GM04503 (cell line): Measurements from ENCODE around the gene SLC1A2.

Source experiments
- DNase-seq: peaks from one replicate; pipeline ENCODE4 v3.0.0-alpha.2; 2012; ENCODE audit warnings: low read depth

SLC1A2 gene

DNA sequence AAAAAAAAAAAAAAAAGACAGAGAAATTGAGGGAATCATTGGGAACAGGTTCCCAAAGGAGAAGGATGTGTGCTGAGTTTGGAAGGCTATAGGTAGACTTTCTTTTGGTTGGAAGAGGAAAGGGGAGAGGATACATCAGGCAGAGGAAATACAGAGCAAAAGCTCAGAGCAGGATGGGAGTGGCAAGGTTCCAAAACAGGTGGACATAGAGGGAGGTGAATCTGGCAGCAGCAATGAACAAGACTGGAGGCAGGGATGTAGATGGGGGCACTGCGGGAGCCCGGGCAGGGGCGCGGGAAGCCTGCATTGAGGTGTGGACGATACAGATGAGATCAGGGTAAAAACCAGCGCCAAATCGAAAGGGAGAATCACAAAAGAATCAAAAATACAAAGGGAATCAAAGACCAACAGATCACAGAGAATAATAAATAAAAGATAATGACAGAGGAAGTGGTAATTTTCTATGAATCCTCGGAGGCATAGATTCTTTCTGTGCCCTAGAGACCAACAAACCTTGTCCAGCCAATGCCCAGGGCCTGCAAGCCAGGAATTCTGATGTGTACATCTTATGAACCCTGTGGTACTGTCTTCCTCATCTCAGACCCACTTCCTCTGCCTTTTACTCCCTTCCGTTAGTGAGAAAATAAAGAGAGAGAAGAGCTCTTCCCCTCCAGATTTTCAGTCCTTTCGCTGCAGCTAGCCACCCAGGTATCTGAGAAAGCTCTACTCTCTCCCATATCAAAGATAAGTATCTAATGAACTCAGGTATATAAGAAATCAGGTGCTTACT lies 70.3 kb downstream of the SLC1A2 start:
- DNase-seq, result no peak

DNA sequence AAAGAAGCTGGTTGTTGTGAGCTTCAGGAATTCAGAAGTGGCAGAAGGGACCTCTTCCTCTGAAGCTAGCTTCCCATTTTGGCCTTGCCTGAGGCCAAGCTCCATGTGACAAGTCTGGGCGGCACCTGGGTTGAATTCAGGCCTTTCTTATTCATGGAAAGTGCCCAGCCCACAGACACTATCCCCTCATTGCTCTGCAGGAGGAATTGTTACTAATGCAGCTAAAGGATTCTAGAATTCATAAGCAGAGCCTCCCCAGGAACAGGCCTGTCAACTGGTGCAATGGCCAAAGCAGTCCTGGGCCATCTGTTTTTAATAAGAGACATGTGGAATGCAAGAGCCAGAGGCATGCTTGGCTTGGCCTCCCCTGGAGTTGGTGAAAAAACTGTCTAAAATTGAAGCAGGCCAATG lies 71.4 kb downstream of the SLC1A2 start:
- no peak for DNase-seq

DNA sequence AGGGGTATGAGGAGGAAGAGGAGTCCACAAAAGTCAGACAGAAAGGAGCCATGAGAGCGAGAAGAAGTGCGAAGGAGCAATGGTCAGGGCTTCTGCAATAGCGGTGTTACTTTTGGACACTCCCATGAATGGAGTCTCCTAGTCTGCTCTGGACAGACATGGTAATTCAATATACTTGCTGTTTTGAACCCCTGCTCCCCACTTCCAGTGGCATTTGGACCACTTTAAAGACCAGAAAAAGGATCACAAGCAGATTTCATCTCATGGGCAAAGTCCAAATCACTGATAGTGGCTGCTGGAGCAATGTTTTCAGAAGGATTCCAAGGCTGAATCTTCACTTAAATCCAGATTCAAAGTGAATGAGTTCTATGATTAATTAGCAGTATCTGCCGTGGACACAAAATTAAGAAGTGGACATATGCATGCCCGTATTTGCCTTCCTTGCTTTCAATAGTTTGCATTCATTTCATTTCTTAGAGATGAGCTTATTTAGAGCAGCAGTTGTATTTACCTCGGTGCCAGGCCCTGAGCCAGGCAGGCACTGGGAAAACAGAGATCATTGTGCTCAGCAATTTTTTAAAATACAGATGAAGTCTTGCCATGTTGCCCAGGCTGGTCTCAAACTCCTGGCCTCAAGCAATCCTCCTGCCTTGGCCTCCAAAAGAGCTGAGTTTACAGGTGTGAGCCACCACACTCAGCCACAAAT lies 72.0 kb downstream of the SLC1A2 start:
- DNase-seq, result no peak

DNA sequence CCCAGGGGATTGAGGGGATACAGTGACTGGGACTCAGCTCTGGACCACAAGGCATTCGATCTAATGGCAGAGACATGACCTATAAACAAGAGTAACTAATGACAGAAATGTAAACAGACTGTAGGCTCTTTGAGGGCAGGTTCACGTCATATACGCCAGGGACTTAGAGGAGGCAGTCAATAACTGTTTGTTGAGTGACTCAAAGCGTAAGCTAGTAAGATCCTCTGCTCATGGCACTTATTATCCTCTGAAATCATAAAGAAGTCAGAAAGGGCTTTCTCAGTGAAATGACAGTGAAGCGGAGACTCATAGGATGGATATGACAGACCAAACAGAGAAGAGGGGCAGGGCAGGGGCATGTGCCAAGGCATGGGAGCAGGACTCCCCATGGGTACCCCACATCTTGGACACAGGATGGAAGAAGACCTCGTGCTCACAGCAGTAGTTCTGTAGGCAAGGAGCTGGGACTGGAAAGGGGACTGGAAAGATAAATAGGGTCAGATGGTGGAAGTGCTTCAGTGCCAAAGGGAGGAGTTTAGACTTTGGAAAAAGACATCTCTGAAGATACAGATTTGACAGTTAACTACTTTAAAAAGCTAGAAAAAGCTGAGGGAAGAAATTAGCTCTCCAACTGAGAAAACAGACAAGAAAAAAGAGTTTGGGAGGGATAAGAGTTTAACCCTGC lies 72.7 kb downstream of the SLC1A2 start:
- DNase-seq, result no peak

DNA sequence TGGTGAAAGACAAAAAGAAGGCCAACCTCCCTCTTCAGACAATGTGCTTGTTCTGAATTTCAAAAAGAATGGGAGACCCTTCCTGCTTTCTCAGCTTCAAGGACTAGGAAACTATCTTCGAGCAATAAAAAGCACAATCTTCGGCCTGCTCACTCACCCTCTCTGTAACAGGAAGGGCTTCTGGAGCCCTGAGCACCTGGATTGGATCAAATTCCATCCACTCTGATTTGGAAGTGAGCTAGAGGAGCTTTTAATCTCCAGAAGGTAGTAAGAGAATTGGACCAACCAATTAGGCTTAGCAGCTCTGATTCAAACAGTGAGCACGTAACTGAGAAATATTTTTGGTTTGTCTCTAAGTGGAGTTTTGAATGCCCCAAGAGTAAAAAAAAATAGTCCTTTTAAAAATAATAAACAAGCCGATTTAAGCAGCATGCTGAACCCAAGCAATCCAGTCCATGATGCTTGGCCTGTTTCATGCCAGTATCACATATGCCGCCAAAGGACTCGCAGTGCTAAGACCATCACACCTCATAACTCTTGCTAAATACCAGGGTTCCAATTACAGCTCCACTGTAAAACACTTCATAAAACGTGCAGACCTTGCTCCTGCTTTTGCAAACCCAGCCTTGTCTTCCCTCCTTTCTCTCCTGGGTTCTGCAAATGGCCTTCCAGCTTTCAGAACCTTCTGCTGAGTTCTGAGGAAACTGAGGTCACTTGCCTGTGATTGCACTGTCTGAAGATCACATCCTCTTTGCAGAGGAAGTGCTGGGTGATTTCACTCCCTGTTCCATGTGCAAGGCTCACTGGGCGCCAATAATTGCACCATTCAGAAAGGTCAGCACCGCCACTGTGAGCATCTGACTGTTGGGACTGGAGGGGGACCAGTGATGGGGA lies 74.4 kb downstream of the SLC1A2 start:
- DNase-seq, result no peak

DNA sequence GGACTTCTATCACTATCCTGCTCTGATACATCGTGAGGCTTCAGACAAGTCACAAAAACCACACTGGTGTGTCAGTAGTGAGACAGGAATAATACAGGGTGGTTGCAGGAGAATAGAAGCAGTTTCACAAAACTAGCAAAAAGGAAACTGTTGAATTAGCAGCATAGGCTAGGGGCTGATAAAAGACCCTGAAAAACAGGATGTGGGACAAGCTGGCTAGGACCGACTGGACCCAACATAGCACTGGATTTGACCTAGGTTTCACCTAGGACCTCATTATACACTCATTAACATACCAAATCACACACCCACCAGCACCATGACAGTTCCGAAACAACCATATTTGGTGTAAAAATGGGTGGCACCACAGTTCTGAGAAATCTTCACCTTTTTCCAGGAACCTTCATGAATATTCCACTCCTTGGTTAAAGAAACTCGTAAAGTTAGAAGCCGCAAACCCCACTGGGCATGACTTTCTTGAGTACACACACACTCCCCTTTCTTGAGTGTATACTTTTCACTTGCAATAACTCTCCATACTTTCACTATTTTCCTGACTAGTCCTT lies 76.2 kb downstream of the SLC1A2 start:
- DNase-seq, result no peak

DNA sequence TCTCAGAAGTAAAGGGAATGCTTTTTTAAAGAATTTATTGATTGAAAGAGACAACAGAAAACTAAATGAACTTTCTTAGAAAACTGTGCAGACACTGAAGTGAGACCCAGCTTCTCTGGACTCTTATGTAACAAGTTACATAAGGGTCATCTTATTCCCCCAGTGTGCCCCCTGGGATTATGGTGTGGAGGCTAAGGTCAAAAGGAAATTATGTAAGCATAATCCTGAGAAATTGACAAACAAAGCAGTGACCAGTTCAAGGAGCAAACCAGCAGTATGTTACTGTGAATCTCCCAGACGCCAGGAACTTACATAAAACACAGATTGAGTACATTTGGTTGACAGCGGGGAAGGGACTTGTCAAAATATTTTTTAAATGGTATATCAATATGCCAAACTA lies 78.6 kb downstream of the SLC1A2 start:
- no peak for DNase-seq

DNA sequence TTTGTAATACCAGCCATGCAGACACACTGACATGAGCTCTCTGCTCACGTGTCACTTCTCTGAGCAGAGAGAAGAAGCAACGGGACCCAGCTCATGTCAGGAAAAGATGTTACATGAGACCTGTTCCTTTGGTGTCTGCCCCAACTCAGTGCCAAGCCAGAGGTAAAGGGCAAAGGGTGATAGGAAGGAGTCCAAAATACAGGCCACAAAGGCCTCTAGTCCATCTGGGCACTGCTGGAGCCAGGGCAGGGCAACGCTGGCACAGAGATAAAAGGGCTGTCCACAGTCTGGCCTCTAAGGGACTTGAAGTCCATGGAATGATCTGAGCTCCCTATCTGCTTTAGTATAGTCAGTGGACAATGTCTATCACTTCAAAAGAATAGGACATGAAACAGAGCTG lies 79.3 kb downstream of the SLC1A2 start:
- DNase-seq, result no peak

DNA sequence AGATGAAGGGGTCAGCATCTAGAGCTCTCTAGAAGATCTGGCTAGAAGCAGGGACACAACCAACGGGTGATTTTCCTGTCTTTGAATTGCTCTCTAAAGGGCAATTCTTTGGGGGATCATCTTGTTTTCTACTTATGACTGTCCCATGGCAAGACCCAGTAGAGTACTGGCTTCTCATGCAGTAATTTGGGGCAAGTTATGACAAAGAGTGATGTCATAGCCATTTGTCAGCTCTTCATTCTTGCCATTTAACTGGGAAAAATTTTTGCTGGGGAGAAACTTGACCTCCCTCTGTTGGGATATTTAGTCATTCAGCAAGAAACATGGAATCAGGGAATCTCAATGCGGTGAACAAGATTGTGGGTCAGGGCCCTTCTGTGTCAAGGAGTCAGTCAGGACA lies 80.4 kb downstream of the SLC1A2 start:
- no peak for DNase-seq

DNA sequence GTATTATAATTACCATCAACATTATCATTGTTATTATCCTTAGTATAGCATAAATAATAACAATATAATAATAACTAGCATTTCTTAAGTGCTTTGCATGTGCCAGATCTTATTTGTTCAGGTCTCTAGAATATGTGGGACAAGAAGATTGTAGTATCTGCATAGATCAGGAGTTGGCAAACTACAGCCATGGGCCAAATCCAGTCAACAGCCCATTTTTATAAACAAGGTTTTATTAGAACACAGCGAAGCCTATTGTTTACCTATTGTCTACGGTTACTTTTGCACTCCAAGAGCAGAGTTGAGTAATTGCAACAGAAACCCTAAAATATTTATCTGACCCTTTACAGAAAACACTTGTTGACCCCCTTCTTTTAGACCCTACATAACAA lies 81.4 kb downstream of the SLC1A2 start:
- no peak for DNase-seq

DNA sequence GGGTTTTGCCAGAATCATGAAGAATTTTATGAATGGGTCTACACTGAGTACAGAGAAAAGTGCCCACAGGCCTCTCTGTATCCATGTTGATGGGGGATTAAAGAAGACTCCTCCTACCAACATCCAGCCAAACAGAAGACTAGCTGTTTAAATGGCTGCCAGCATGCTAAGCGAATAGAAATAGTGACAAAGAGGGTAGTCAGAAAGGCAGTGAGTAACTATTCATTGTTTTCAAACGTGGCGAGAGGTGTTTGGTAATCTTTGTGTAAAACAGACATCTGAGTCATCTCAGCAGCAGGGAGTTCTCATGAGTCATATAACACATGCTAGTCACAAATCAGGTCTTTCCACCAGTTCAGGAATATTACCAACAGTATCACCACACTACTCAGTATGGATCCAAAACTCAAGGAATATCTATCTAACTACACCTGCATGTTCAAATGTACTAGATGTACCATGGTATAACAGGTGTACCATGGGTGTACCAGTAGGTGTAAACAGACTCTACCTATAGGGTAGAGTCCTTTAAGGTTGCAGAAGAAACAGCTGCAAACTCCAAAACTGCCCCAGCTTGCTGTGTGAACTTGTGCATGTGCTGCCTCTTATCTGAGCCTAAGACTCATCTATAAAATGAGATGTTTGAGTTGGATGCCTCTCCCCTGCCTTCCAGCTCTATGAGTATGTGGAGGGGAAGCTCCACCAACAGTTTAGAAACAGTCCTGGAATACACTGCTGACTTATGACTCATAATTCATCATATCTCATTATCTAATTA lies 82.0 kb downstream of the SLC1A2 start:
- DNase-seq, result peak; percentile 98

DNA sequence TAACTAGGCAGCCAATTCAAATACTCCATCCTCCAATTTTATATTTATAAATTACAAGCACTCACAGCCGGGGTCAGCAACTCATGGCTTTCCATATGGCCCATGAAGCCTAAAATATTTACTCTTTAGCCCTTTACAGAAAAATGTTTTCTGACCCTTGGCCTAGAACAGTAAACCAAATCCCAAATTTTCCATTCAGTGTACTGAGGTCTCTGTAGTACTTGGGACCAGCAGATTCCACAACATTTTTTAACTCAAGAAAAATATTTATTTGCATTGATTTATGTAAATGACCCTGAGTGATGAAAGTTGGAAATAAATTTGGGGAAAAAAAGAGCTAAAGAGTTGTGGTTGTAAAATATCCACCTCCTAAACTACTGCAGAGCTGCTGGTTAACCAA lies 82.6 kb downstream of the SLC1A2 start:
- no peak for DNase-seq

DNA sequence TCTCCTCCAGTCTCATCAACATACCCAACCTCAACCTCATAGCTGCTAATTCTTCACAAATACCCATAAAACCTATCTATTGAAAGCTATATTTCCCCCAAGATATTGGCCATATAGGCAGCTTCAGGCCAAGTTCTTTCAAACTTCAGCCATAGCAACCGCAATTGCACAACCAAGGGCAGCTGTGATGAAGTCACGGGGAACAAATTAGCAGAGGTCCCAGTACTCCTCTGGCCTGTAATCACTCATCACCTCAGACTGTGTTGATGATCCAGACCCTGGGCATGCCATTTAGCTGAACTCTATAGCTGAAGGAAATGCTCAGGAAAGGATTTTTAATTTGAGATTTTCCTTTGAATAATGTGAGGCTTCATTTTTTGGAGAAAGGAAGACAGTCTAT lies 84.1 kb downstream of the SLC1A2 start:
- DNase-seq, result peak; percentile 70

DNA sequence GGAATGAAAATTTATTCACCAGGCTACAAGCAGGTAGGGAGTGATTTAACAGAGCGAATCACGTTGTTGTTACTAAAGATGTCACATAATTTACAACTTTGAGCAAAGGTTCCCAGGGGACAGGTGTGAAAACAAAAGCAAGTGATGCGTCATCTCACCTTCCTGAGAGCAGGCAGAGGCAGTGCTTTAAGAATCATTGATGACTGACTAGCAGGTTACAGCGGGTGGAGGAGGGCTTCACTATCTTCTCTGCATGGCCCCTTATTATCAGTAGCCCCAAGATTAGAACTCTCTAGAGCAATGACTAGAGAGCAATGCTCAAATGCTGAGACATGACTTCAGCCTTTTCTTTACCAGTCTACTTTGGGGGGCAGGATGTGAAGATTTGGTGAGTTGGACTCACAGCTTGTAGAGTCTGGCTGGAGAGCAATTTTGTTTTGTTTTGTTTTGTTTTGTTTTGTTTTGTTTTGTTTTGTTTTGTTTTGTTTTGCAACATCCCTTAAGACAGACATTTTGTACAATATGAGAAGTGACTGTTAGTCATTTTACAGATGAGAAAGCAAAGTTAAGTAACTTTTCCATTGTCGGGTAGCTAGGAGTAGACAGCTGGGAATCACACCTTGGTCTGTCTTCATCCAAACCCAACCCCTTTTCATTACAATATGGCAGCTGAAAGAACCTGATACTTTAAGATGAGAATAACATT lies 84.8 kb downstream of the SLC1A2 start:
- DNase-seq, result no peak

DNA sequence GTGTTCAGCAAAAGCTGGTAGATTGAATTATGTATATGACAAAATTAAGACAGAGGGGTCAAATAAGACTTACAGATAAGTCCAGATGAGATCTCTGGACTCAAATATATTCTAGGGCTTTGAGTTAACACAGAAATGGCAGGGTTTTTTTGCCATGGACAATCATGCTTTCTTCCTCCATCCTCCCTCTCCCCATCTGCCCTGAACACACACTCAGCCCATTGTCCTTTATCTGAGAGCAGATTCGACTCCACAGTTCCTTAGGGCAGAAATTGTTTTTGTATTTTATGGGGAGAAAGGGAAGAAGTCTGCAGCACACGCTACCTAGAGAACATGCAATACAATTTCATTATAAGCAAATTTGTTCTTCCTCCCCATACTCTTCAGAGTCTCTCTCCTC lies 86.8 kb downstream of the SLC1A2 start:
- no peak for DNase-seq

DNA sequence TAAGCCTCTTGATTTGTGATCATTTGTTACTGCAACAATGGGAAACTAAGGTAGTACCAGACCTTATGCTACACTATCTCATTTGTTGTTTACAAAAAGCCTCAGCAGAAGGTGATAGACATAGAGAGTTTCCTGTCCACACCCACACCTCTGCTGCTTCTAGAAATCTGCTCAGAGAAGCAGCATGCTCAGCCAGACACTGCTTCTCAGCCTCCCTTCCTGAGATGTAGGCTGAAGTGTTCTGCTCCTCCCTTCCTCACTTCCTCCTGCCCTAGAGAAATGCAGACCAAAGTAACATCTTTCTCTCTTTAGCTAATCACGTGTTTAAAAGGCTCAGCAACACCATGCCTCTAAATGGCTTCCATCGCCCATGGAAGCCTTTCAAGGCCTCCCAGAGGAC lies 88.4 kb downstream of the SLC1A2 start:
- DNase-seq, result no peak

DNA sequence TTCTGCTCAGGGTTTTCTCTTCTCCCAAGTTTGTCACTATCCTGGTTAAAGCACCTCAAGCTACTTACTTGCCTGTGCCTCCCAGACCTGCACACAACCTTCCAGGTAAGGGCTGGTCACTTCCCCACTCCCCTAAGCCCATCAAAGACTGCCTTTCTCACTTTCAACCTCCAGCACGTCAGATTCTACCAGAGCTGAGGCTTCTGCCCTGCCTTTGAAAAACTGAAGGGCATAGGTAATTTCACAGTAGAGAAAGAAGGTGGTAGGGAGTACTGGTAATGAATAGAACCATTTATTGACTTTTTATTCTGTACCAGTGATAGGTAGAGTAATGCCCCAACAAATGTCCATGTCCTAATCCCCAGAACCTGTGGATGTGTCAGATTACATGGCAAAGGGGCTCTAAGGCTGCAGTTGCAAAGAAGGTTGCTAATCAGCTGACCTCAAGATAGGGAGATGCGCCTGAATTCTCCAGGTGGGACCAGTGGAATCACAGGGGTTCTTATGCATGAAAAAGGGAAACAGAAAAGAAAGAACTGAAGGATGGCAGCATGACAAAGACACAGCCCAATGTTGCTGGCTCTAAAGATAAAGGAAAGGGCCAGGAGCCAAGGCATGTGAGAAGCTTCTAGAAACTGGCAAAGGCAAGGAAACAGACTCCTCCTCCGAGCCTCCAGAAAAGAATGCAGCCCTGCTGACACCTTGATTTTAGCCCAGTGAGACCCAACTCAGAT lies 89.0 kb downstream of the SLC1A2 start:
- DNase-seq, result no peak

DNA sequence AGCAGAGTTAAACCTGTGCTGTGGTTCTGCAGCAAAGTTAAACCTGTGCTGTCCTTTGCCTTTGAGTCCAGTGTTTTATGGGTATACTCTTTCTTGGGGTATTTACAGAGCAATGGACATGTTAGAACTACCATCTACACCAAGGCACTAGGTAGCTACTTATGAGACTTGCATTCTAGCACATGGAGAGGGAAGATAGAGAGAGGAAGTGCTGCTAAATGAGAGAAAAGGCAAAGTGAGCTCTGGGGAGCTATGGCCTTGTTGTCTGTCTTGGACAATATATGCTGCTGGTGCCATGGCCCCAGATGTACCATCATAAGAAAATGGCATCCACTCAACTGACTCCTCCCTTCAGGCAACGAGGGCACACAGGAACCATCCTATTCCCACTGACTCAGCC lies 91.5 kb downstream of the SLC1A2 start:
- DNase-seq, result no peak

DNA sequence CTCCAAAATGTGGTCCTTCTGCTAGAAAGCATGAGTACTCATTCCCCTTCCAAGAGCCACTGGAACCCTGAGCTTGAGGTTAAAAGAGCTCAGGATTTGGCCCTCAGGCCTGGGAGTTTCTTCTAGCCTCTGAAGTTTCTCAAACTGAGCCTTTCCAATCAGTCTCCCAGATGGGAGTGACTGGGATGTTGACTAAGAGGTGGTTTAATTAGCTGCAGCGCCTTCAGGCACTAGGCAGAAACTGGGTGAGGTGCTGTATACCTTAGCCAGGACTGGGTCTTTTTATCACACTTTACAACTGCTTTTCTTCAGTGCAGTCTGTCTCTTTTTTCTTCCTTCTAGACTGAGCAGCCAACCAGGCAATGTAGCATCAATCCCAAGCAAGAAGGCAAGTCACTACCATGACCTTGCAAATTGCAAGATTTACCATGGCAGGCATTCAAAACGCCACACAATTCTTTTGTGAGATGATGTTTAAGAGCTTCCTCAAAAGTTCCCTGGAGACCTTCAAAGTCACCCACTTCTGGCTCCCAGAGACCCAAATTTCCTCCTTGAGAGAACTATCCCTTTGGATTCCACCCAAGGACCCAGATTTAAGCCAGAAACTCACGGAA lies 93.0 kb downstream of the SLC1A2 start:
- no peak for DNase-seq
